AG09309 (cell line): ENCODE measurements around the gene JARID2.
A peak's percentile ranks its signal among the peaks of the same experiment; 100 is the strongest.

Experiments
- DNase-seq: peaks from one replicate; pipeline ENCODE4 v3.0.0-alpha.2; 2010; ENCODE audit warnings: low read depth
- H3K4me3 ChIP-seq: 2 replicates; pipeline ENCODE4 v1.5.1; 2011; ENCODE audit warnings: mild to moderate bottlenecking, low read depth, low read length, moderate library complexity; ENCODE audit not compliant: control insufficient read depth
- TF ChIP-seq, protein P1 (sequence below): IDR thresholded peaks from 2 replicates; pipeline ENCODE4 v1.5.1; 2011; ENCODE audit warnings: mild to moderate bottlenecking, low read depth, low read length, inconsistent platforms; ENCODE audit not compliant: insufficient read depth, control insufficient read depth; ENCODE audit errors: missing control alignments

JARID2 gene

DNA sequence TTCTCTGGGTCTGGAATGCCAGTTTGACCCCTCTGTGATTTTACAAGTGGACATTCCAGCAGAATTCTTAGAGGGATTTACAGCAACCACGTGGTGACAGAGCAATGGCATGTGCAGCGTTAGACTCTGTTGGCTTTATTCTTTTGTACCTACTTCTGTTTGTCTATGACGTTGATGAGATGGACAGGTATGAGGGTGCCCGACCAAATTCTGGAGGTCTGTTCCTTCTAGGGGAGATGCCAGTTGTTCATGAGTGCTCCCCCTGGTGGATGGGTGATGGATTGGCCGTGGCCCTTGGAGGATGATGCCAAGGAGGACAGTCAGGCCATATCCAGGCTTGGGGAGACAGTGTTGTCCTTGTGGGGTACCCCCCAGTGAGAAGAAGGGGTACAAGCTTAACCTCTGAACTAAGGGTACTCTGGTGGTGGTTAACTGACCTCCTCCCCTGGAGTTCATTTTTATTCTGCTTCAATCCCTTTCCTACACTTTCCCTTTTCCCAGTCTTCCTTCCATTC lies 218.4 kb downstream of the JARID2 start:
- H3K4me3 ChIP-seq, result no peak overlapping the region
- DNase-seq, result no peak
- TF ChIP-seq, protein P1, sequence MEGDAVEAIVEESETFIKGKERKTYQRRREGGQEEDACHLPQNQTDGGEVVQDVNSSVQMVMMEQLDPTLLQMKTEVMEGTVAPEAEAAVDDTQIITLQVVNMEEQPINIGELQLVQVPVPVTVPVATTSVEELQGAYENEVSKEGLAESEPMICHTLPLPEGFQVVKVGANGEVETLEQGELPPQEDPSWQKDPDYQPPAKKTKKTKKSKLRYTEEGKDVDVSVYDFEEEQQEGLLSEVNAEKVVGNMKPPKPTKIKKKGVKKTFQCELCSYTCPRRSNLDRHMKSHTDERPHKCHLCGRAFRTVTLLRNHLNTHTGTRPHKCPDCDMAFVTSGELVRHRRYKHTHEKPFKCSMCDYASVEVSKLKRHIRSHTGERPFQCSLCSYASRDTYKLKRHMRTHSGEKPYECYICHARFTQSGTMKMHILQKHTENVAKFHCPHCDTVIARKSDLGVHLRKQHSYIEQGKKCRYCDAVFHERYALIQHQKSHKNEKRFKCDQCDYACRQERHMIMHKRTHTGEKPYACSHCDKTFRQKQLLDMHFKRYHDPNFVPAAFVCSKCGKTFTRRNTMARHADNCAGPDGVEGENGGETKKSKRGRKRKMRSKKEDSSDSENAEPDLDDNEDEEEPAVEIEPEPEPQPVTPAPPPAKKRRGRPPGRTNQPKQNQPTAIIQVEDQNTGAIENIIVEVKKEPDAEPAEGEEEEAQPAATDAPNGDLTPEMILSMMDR, result peak; percentile 62

DNA sequence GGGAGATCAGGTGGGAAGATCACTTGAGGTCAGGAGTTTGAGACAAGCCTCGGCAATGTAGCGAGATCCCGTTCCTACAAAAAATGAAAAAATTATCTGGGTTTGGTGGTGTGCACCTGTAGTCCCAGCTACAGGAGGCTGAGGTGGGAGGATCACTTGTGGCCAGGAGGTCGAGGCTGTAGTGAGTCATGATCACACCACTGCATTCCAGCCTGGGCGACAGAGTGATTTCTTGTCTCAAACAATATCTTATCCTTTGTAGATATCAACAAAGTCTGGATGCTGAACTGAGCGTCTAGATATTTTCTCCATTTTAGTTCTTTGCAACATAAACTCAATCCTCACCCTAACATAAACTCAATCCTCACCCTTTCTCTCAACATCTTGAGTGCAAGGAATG lies 219.3 kb downstream of the JARID2 start:
- no peak overlapping the region for H3K4me3 ChIP-seq
- DNase-seq, result no peak
- TF ChIP-seq, protein P1, result no peak

DNA sequence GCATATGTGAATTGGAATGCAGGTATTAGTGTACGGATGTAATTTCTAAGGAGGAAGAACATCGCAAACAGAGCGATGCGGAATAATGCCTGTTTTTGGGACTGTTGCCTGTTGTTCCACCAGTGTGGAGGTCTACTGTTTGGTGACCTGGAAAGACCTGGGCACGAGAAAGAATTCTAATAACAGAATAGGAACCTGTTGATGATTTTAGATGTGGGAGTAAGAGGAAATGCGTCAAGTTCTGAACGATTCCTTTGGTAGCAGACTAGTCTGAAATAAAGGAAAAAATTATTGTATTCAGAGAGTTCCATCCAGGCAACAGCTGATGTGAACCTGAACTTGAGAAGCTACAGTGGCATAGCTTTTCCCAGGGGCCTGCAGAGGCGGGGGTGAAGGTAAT lies 224.9 kb downstream of the JARID2 start:
- TF ChIP-seq, protein P1, result no peak
- no peak for DNase-seq
- H3K4me3 ChIP-seq, result no peak overlapping the region

DNA sequence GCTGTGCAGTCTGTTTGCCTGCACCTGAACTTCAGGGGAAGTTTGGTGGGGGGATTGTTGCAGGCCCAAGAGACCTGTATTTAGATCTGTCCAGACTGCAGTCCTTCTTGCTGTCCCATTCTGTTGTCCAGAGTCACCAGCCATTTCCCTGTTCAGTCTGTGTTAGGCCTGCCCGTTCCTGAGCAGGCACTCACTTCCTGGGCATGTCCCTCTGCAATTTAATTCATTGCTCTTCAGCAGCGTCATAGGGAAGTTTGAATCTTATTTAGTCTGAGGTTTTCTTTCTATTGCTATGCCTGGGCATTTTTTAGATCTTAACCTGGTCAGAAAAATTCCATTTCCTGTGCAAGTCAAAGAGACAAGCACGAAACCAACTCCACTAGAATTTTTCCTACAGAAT lies 226.8 kb downstream of the JARID2 start:
- DNase-seq, result no peak
- H3K4me3 ChIP-seq, result no peak overlapping the region
- TF ChIP-seq, protein P1, result no peak

DNA sequence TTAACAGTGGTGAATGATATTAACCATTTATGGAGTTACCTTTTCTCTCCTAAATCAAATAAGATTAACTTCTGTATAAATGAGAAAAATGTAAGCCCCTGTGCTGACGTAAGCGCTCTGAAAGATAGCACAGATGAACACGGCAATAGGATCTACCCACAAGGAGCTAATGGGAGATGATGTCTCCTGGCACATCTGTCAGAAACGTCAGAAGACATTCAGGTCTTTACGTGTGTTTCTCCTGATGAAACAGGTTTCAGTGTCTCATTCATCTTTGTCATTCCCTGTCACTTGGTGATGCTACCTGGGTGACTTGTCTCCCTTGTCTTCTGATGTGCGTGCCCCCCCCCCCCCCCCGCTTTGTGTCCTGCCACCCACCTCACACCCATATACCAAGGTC lies 227.3 kb downstream of the JARID2 start:
- TF ChIP-seq, protein P1, result no peak
- no peak for DNase-seq
- no peak overlapping the region for H3K4me3 ChIP-seq

DNA sequence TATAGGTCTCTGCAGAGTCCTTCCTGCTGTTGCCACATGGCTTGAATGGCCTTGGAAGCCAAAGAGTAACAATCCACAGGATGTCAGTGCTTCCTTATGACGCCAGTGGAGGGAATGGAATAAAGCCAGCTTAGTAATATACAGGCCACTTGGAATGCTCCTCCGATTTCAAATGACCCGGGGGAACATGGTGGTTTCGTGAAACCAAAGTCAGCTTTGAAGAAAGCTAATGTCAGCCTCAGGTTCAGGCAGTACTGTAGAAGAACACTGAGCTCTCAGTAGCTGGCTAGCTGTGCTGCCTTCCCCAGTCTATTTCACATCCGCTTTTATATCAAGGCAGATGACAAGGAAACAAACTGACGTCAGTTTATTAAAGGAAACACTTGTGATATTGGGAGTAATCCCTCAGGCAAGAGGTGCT lies 227.9 kb downstream of the JARID2 start:
- TF ChIP-seq, protein P1, result no peak
- no peak overlapping the region for H3K4me3 ChIP-seq
- peak; percentile 55 for DNase-seq

DNA sequence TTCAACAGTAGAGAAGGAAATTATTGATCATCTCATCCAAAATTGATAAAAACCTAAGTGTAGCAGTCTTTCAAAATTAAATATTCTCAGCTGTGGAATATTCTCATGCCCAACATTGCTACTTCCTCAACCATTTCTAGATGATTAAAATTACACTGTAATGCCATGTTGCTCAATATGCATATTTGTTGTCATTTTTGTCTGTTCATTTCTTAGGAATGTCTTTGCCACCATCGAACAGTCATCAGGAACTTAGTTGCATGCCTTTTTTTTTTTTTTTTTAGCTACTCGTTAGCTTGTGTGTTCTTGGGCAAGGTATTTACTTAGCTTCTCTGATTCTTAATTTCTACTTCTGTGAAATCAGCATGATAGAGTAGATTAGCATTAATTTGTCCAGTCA lies 228.3 kb downstream of the JARID2 start:
- no peak overlapping the region for H3K4me3 ChIP-seq
- peak; percentile 61 for DNase-seq
- TF ChIP-seq, protein P1, result no peak
